SK-N-SH (cell line): ENCODE measurements around the gene NOP53.
"Not testable (repeated sequence)": the region's sequence is repeated elsewhere in the genome, so short reads cannot be mapped to it uniquely, and the experiment has no call there.

Experiments
- FOSL2 ChIP-seq: IDR thresholded peaks from 2 replicates; pipeline ENCODE4 v1.4.0; 2012; ENCODE audit warnings: low read depth, mild to moderate bottlenecking, moderate library complexity, borderline replicate concordance
- FOXM1 ChIP-seq: IDR thresholded peaks from 2 replicates; pipeline ENCODE4 v1.4.0; 2012; ENCODE audit warnings: low read depth, mild to moderate bottlenecking
- GABPA ChIP-seq: IDR thresholded peaks from 2 replicates; pipeline ENCODE4 v1.4.0; 2012; ENCODE audit warnings: low read depth, mild to moderate bottlenecking
- NFIC ChIP-seq: IDR thresholded peaks from 2 replicates; pipeline ENCODE4 v1.4.0; 2012; ENCODE audit warnings: borderline replicate concordance
- RFX5 ChIP-seq: IDR thresholded peaks from 2 replicates; pipeline ENCODE4 v1.6.1; 2012; ENCODE audit warnings: mild to moderate bottlenecking, improper control_type of control experiment, low read length
- RXRA ChIP-seq: IDR thresholded peaks from 2 replicates; pipeline ENCODE4 v1.4.0; 2012; ENCODE audit warnings: low read depth, mild to moderate bottlenecking, borderline replicate concordance
- SIN3A ChIP-seq: IDR thresholded peaks from 2 replicates; pipeline ENCODE4 v1.6.1; 2012; ENCODE audit warnings: low read depth, mild to moderate bottlenecking, low read length, moderate library complexity, borderline replicate concordance
- SMC3 ChIP-seq: IDR thresholded peaks from 2 replicates; pipeline ENCODE4 v1.6.1; 2012; ENCODE audit warnings: low read depth, low read length, improper control_type of control experiment
- YY1 ChIP-seq: IDR thresholded peaks from 2 replicates; pipeline ENCODE4 v1.4.0; 2012; ENCODE audit warnings: low read depth, mild to moderate bottlenecking
- TF ChIP-seq, protein P1 (sequence below): fragments of 200-600 bp; sonication (generic); IDR thresholded peaks from 2 replicates; pipeline ENCODE4 v1.6.1; 2017; ENCODE audit warnings: antibody characterized with exemption, mild to moderate bottlenecking, moderate library complexity
- TF ChIP-seq, protein P2 (sequence below): IDR thresholded peaks from 2 replicates; pipeline ENCODE4 v1.6.1; 2012; ENCODE audit warnings: mild to moderate bottlenecking, low read depth, low read length, moderate library complexity
- TF ChIP-seq, protein P3 (sequence below): IDR thresholded peaks from 2 replicates; pipeline ENCODE4 v1.4.0; 2012; ENCODE audit warnings: low read depth

DNA sequence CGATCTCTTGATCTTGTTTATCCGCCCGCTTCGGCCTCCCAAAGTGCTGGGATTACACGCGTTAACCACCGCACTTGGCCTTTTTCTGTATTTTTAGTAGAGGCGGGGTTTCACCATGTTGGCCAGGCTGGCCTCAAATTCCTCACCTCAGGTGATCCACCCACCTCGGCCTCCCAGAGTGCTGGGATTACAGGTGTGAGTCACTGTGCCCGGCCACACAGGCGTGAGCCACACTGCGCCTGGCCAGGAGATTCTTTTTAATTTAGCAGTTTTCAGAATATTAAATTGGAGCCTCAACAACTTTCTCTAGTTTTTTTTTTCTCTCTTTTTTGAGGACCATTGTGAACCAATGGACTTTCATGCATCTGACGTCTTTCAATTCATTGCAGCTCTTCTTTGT lies 44.5 kb downstream of the NOP53 start:
- TF ChIP-seq FOXM1, YY1, SIN3A, GABPA, SMC3, NFIC, FOSL2, RFX5, RXRA: not testable (repeated sequence)
- TF ChIP-seq, protein P1, sequence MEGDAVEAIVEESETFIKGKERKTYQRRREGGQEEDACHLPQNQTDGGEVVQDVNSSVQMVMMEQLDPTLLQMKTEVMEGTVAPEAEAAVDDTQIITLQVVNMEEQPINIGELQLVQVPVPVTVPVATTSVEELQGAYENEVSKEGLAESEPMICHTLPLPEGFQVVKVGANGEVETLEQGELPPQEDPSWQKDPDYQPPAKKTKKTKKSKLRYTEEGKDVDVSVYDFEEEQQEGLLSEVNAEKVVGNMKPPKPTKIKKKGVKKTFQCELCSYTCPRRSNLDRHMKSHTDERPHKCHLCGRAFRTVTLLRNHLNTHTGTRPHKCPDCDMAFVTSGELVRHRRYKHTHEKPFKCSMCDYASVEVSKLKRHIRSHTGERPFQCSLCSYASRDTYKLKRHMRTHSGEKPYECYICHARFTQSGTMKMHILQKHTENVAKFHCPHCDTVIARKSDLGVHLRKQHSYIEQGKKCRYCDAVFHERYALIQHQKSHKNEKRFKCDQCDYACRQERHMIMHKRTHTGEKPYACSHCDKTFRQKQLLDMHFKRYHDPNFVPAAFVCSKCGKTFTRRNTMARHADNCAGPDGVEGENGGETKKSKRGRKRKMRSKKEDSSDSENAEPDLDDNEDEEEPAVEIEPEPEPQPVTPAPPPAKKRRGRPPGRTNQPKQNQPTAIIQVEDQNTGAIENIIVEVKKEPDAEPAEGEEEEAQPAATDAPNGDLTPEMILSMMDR: not testable (repeated sequence)
- TF ChIP-seq, protein P2, sequence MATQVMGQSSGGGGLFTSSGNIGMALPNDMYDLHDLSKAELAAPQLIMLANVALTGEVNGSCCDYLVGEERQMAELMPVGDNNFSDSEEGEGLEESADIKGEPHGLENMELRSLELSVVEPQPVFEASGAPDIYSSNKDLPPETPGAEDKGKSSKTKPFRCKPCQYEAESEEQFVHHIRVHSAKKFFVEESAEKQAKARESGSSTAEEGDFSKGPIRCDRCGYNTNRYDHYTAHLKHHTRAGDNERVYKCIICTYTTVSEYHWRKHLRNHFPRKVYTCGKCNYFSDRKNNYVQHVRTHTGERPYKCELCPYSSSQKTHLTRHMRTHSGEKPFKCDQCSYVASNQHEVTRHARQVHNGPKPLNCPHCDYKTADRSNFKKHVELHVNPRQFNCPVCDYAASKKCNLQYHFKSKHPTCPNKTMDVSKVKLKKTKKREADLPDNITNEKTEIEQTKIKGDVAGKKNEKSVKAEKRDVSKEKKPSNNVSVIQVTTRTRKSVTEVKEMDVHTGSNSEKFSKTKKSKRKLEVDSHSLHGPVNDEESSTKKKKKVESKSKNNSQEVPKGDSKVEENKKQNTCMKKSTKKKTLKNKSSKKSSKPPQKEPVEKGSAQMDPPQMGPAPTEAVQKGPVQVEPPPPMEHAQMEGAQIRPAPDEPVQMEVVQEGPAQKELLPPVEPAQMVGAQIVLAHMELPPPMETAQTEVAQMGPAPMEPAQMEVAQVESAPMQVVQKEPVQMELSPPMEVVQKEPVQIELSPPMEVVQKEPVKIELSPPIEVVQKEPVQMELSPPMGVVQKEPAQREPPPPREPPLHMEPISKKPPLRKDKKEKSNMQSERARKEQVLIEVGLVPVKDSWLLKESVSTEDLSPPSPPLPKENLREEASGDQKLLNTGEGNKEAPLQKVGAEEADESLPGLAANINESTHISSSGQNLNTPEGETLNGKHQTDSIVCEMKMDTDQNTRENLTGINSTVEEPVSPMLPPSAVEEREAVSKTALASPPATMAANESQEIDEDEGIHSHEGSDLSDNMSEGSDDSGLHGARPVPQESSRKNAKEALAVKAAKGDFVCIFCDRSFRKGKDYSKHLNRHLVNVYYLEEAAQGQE: not testable (repeated sequence)
- TF ChIP-seq, protein P3, sequence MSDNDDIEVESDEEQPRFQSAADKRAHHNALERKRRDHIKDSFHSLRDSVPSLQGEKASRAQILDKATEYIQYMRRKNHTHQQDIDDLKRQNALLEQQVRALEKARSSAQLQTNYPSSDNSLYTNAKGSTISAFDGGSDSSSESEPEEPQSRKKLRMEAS: not testable (repeated sequence)
